IPS-15b (cell line): ENCODE measurements around the gene CLEC4G.
A peak's percentile ranks its signal among the peaks of the same experiment; 100 is the strongest.

ENCODE experiments used
- H3K27me3 ChIP-seq: one replicate; pipeline ENCODE4 v1.6.1; 2013; ENCODE audit warnings: low read length; ENCODE audit not compliant: control insufficient read depth, insufficient read depth
- H3K36me3 ChIP-seq: one replicate; pipeline ENCODE4 v1.6.1; 2013; ENCODE audit warnings: low read length; ENCODE audit not compliant: control insufficient read depth, insufficient read depth
- H3K4me1 ChIP-seq: one replicate; pipeline ENCODE4 v1.6.1; 2013; ENCODE audit warnings: mild to moderate bottlenecking, low read length; ENCODE audit not compliant: control insufficient read depth, insufficient read depth
- H3K4me3 ChIP-seq: one replicate; pipeline ENCODE4 v1.5.1; 2013; ENCODE audit warnings: low read depth, low read length
- H3K9ac ChIP-seq: one replicate; pipeline ENCODE4 v1.6.1; 2013; ENCODE audit warnings: low read depth, mild to moderate bottlenecking, low read length
- H3K9me3 ChIP-seq: one replicate; pipeline ENCODE4 v1.6.1; 2013; ENCODE audit warnings: mild to moderate bottlenecking, low read length; ENCODE audit not compliant: control insufficient read depth, insufficient read depth

The CLEC4G gene

GRCh38 chr19:7734220-7735203 is 2.6 kb upstream of the CLEC4G start:
- H3K9ac ChIP-seq, result no peak overlapping the region
- H3K36me3 ChIP-seq, result no peaks in the 10 kb centered on the region
- peaks cover 36% of the 10 kb centered on the region for H3K27me3 ChIP-seq
- no peaks in the 10 kb centered on the region for H3K9me3 ChIP-seq
- H3K4me1 ChIP-seq, result no peaks in the 10 kb centered on the region
- no peak overlapping the region for H3K4me3 ChIP-seq

GRCh38 chr19:7733376-7733775 is 1.5 kb upstream of the CLEC4G start:
- peaks cover 4% of the 10 kb centered on the region for H3K4me1 ChIP-seq
- H3K9me3 ChIP-seq, result no peaks in the 10 kb centered on the region
- no peaks in the 10 kb centered on the region for H3K36me3 ChIP-seq
- no peak overlapping the region for H3K9ac ChIP-seq
- peaks cover 47% of the 10 kb centered on the region for H3K27me3 ChIP-seq
- no peak overlapping the region for H3K4me3 ChIP-seq

- no peaks in the 10 kb centered on the region for H3K36me3 ChIP-seq
- no peaks in the 10 kb centered on the region for H3K9me3 ChIP-seq
- no peak overlapping the region for H3K4me3 ChIP-seq
- H3K27me3 ChIP-seq, result peaks cover 55% of the 10 kb centered on the region
- peaks cover 4% of the 10 kb centered on the region for H3K4me1 ChIP-seq
- no peak overlapping the region for H3K9ac ChIP-seq
Measured at GRCh38 chr19:7731615-7732014, 295 bp downstream of the CLEC4G start.

GRCh38 chr19:7731218-7731595 is 703 bp downstream of the CLEC4G start:
- H3K4me1 ChIP-seq, result peaks cover 4% of the 10 kb centered on the region
- H3K36me3 ChIP-seq, result no peaks in the 10 kb centered on the region
- H3K4me3 ChIP-seq, result no peak overlapping the region
- no peaks in the 10 kb centered on the region for H3K9me3 ChIP-seq
- H3K9ac ChIP-seq, result no peak overlapping the region
- peaks cover 55% of the 10 kb centered on the region for H3K27me3 ChIP-seq

- Histone ChIP-seq H3K4me1 (peaks cover 4% of the 10 kb centered on the region), H3K9ac (no peak overlapping the region), H3K4me3 (peak overlapping the region; percentile 76), H3K9me3 (no peaks in the 10 kb centered on the region), H3K27me3 (peaks cover 52% of the 10 kb centered on the region), H3K36me3 (no peaks in the 10 kb centered on the region)
Measured at GRCh38 chr19:7730286-7731217, 1.4 kb downstream of the CLEC4G start.

- H3K9ac ChIP-seq, result no peak overlapping the region
- peaks cover 49% of the 10 kb centered on the region for H3K27me3 ChIP-seq
- peak overlapping the region; percentile 76 for H3K4me3 ChIP-seq
- H3K9me3 ChIP-seq, result no peaks in the 10 kb centered on the region
- peaks cover 4% of the 10 kb centered on the region for H3K4me1 ChIP-seq
- no peaks in the 10 kb centered on the region for H3K36me3 ChIP-seq
Measured at GRCh38 chr19:7729831-7730285, 2.1 kb downstream of the CLEC4G start.

- no peaks in the 10 kb centered on the region for H3K9me3 ChIP-seq
- H3K9ac ChIP-seq, result no peak overlapping the region
- peaks cover 46% of the 10 kb centered on the region for H3K27me3 ChIP-seq
- peak overlapping the region; percentile 76 for H3K4me3 ChIP-seq
- H3K4me1 ChIP-seq, result peaks cover 4% of the 10 kb centered on the region
- no peaks in the 10 kb centered on the region for H3K36me3 ChIP-seq
Measured at GRCh38 chr19:7729211-7729610, 2.7 kb downstream of the CLEC4G start.

GRCh38 chr19:7725791-7726190 is 6.1 kb downstream of the CLEC4G start:
- Histone ChIP-seq H3K36me3 (no peaks in the 10 kb centered on the region), H3K4me1 (peaks cover 4% of the 10 kb centered on the region), H3K27me3 (peaks cover 28% of the 10 kb centered on the region), H3K4me3 (no peak overlapping the region), H3K9me3 (no peaks in the 10 kb centered on the region), H3K9ac (no peak overlapping the region)

GRCh38 chr19:7722231-7722651 is 9.7 kb downstream of the CLEC4G start:
- H3K4me1 ChIP-seq, result no peaks in the 10 kb centered on the region
- no peak overlapping the region for H3K9ac ChIP-seq
- H3K27me3 ChIP-seq, result no peaks in the 10 kb centered on the region
- no peaks in the 10 kb centered on the region for H3K9me3 ChIP-seq
- H3K4me3 ChIP-seq, result no peak overlapping the region
- H3K36me3 ChIP-seq, result no peaks in the 10 kb centered on the region

GRCh38 chr19:7720351-7720750 is 11.6 kb downstream of the CLEC4G start:
- no peak overlapping the region for H3K9ac ChIP-seq
- no peak overlapping the region for H3K4me3 ChIP-seq
- H3K27me3 ChIP-seq, result no peaks in the 10 kb centered on the region
- no peaks in the 10 kb centered on the region for H3K4me1 ChIP-seq
- H3K36me3 ChIP-seq, result no peaks in the 10 kb centered on the region
- no peaks in the 10 kb centered on the region for H3K9me3 ChIP-seq

GRCh38 chr19:7718668-7719067 is 13.2 kb downstream of the CLEC4G start:
- Histone ChIP-seq H3K9me3 (no peaks in the 10 kb centered on the region), H3K9ac (no peak overlapping the region), H3K36me3 (no peaks in the 10 kb centered on the region), H3K4me3 (no peak overlapping the region), H3K27me3 (no peaks in the 10 kb centered on the region), H3K4me1 (no peaks in the 10 kb centered on the region)
